HG03571 (cell line): ENCODE data around the gene DNMT1.
"Not testable (repeated sequence)": the region's sequence is repeated elsewhere in the genome, so short reads cannot be mapped to it uniquely, and the experiment has no call there.

Experiments
- ATAC-seq: cut with Tn5 transposase; IDR thresholded peaks from one replicate; pipeline ENCODE4 v1.9.1; 2021; ENCODE audit not compliant: unreplicated experiment

Gene DNMT1

DNA sequence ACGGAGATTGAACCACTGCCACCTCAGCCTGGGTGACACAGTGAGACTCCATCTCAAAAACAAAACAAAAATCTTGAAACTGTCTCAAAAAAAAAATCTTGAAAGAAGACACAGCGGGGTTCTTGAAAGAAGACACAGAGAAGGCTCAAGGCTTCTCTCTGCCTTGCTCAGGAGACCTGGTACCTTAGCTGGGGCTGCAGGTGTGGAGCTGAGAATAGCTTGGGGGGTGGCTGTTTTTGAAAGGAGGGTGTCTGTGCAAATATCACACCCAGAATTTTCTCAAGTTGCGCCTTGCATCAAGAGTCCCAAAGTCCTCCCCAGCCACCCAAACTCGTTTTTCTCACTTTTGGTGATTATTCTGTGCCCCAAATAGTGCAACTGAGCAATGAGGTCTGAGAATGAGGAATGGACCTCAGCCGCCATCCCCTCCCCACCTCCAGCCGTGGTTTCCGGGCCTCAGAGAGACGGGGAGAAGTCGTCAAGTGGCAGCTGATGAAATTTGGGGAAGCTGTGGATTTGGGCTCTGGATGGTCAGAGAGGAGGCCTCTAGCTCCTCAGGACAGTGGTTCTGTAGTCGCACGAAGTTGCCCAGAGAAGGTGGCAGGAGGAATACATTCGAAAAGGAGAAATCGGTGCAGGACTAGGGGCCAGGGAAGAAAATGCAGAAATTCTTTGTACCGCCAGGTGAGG lies 27.6 kb upstream of the DNMT1 start:
- ATAC-seq, result no peak

DNA sequence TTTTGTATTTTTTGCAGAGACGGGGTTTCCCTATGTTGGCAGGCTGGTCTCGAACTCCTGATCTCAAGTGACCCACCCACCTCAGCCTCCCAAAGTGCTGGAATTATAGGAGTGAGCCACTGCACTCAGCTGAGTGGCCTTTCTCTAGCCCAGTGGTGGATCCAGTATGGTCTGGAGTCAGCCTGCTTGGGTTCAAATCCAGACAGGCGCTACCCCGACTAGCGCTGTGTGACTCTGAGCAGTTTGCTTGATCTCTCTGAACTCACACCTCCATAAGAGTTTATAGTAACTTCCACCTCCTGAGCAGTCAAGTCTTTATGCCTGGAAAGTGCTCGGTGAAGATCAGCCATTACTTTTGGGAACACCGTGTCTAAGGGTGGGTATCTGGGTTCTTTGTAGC lies 25.9 kb upstream of the DNMT1 start:
- ATAC-seq, result no peak

DNA sequence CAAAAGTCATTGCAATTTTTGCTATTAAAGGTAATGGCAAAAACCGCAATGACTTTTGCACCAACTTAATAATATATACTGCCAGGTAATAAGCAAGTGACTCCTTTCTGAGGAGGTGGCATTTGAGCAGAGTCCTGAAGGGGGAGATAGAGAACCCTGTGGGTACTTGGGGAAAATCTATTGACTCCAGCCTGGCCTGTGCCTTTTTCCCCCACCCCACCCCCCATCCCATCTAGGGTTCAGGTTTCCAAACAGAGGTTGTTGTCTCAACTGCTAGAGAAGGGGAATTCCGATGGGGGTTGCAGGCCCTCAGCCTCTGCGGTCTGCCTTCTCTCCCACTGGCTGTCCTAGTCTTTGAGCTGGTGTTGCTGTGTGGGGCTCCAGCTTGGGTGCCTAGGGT lies 24.9 kb upstream of the DNMT1 start:
- peak; percentile 50 for ATAC-seq

DNA sequence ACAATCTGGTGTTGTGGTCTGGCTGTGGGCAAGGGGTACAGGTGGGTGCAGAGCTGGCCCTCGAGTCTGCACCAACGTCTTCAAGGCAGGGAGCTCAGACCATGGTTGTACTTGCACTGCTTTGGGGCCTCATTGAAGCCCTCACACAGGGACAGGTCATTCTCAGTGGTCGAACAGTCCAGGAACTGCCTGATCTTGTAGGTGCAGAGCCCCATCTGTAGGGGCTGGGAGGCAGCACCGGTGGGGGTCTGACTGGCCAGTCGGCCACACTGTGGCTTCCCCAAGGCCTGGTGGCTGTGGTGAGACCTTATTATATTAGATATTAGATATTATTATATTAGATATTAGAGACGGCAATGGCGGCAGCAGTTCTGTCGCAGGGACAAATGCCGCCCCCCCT lies 22.3 kb upstream of the DNMT1 start:
- no peak for ATAC-seq

DNA sequence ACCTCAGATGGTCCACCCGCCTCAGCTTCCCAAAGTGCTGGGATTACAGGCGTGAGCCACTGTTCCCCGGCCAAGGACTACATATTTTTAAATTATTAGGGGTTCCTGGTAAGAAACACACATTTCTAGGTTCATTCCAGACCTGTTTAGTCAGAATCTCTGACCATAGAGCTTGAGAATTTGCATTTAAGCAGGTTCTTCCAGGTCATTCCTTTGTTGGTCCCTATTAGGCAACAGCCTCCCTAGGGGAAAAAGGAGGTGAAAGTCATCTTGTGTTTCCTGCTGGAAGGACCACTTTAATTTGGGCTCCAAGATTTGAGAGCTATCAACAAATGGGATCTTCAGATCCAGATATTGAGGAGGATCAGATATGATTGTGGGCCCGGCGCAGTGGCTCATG lies 20.0 kb upstream of the DNMT1 start:
- ATAC-seq, result no peak

DNA sequence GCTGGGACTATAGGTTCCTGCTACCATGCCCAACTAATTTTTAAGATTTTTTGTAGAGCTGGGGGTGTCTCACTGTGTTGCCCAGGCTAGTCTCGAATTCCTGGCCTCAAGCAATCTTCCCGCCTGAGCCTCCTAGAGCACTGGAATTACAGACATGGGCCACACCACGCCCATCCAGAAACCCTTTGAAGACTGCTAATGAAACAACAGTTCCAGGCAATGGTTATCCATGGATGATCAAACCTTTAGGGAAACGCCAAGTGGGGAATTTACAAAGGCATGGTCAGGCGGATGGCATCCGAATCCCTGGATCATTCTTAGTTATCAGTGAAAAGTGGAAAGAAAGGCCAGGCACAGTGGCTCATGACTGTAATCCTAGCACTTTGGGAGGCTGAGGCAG lies 16.9 kb upstream of the DNMT1 start:
- no peak for ATAC-seq

DNA sequence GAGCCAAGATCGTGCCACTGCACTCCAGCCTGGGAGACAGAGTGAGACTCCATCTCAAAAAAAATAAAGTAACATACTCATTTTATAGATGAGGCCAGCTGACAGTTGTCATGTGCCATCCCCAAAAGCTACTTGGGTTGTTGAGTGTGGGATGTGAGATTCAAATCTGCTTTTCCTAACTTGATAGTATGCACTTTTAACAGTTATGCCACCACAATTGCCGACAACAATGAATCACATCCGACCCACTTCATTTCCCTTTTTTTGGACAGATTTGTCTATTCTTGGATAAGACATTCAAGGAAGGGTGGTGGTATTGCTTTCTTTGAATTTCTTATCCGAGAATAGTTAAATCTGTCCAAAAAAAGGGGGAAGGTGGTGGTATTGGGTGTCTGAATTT lies 16.3 kb upstream of the DNMT1 start:
- ATAC-seq, result no peak

DNA sequence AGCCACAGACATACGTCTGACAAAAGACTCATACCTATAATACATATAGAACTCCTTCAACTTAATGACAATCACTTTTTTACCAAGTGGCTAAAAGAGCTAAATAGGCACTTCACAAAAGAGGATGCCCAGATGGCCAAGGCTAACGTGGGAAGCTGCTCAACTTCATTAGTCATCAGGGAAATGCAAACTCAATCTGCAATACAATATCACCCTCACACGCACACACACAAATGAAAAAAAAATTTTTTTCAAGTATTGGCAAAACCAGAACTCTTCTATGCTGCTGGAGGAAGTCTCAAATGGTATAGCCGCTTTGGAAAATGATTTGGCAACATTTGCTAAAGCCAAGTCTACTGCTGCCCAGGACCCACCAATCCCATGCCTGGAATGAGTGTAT lies 14.6 kb upstream of the DNMT1 start:
- ATAC-seq, result no peak

DNA sequence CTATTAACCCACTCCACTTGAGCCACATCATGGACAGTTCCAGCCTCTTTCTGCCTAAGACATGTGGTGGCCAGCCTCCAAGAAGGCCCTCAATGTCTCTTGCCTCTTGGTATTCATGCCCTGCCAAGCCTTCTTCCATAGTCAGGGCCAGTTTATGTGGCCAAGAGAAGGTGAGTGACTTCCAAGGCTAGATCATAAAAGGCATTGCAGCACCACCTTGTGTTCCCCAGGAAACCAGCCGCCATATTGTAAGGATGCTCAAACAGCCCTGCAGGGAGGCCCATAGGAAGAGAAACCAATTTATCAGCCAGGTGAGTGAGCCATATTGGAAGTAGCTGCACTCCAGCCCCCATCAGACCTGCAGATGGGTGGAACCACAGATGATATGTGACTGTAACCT lies 12.3 kb upstream of the DNMT1 start:
- ATAC-seq, result no peak

DNA sequence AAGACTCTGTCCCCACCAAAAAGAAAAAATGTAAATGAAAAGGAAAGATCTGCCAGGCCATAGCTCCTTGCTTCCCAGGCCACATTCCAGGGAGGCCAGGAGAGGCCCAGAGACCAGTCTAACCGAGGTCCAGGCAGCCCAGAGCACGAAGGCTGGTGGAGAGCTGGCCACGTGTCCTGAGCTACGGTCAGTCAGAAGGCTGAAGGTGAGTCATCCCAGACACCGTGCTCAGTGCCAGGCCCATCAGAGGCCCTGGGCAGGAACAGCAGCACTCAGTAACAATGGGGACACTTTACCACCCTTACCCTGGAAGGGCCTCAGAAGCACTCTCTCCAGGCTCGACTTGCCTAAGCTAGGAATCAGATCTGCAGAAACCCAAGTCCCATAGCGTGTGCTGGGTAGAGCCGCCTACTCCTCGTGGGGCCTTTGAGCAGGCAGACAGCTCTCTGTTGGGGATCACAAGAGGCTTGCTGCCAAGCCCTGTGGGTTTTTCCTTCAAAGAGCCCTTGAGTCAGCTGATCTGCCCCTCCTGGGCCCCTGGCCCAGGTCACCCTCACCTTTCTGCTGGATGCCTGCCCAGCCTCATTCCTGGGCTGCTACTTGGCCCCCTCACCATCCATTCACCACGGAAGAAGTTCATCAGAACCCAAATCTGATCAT lies 11.6 kb upstream of the DNMT1 start:
- ATAC-seq, result no peak

DNA sequence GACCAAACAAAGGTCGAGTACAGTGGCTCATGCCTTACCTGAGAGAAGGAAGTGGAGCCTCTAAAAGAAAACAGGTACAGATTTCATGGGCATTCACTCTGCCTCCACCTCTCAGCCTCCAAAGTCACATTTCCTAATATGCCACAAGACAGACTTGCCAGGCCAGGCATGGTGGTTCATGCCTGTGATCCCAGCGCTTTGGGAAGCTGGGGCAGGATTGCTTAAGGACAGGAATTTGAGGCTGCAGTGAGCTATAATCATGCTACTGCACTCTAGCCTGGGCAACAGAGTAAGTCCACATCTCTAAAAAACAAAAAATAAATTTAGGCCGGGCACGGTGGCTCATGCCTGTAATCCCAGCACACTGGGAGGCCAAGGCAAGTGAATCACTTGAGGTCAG lies 10.9 kb upstream of the DNMT1 start:
- ATAC-seq, result no peak

DNA sequence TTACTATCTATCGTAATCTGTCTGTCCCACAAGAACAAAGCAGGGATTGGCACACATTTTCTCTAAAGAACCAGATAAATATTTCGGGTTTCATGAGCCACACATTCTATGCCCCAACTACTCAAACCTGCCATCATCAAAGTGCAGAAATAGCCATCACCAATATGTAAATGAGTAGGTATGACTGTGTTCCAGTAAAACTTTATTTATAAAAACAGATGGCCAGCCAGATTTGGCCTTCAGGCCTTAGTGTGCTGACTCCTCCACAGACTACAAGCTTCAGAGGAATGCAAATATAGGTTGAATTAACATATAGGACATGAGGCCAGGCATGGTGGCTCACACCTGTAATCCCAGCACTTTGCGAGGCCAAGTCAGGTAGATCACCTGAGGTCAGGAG lies 8.9 kb upstream of the DNMT1 start:
- no peak for ATAC-seq

DNA sequence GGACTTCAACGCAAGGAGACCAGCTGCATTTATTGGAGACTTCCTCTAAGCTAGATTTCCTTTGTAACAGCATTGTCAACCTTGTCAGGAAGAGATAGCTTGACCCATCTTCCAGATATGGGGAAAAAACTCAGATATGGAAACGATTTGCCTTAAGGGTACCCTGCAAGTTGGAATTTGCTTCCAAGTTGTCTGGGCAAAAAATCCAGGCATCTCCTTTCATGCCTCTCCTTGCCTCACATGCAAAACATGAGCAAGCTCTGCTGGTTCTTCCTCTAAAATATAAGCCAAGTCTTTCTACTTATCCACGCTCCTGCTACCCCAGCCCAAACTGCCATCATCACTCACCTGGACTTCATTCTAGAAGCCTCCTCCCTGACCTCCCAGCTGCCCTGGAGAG lies 6.4 kb upstream of the DNMT1 start:
- no peak for ATAC-seq

DNA sequence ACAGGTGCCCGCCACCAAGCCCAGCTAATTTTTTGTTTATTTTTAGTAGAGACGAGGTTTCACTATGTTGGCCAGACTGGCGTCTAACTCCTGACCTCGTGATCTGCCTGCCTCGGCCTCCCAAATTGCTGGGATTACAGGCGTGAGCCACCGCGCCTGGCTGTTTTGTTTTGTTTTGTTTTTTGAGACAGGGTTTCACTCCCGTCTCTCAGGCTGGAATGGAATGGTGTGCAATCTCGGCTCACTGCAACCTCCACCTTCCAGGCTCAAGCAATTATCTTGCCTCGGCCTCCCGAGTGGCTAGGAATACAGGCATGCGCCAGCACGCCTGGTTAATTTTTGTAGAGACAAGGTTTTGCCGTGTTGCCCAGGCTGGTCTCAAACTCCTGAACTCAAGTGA lies 5.3 kb upstream of the DNMT1 start:
- not testable (repeated sequence) for ATAC-seq

DNA sequence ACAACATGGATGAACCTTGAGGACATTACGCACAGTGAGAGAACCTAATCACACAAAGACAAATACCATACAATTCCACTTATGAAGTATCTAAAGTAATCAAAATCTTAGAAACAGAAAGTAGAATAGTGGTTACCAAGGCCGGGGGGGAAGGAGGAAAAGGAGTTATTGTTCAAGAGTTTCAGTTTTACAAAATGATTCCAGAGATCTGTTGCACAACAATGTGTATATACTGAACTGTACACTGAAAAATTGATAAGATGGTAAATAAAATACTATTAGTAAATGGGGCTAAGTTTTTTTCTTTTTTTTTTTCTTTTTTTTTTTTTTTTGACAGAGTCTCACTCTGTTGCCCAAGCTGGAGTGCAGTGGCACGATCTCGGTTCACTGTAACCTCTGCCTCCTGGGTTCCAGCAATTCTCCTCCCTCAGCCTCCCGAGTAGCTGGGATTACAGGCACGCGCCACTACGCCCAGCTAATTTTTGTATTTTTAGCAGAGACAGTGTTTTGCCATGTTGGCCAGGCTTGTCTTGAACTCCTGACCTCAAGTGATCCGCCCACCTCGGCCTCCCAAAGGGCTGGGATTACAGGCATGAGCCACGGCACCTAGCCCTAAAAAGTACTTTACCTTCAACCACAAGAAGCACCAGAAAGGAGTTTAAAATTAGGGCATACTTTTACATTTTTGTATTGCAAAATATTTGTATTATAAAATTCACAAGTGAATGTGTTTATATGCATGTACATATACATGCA lies 4.3 kb upstream of the DNMT1 start:
- ATAC-seq, result not testable (repeated sequence)

DNA sequence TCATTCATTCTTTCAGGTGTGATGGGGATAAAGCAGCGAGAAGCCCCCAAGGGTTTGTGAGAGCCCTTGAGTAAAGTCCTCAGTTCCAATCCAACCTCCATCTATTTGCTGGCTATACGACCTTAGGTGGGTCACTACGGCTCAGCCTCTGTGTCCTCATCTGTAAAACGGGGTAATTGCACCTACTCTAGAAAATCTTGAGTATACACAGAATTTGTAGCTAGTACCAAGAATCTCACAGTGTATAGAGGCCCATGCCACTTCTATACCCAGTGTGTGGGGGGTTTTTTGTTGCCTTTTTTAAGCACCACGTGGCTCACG lies 406 bp upstream of the DNMT1 start:
- peak; percentile 9 for ATAC-seq

DNA sequence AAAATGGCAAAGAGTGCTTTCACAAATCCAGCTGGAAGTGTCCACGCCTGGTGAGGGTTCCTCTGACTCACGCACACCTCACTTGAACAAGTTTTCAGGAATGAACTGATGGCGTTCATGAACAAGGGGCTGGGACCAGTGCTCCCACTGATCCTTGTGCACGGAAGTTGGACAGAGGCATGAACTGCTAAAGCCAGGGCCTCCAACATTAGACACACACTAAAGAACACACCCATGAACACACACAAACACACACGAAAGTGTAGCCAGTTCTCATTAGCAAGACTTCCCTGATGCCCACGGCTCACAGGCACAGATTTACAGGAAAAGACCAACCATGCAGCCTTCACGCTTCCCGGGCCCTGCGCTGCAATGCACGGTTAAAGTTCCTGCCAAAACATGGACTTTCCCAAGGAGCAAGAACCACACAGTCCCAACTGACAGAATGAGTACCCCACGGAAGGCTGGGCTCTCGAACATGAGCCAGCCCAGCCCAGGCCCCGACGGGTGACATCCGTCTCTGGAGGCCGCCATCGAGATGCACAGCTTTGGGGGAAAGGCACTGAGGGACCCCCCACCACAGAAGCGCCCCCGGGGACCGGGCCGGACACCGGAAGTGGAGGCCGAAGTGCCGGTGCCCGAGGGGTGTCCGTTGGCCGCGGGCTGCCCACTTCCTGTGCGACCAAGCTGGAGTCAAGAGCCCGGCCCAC lies 808 bp downstream of the DNMT1 start:
- peak; percentile 17 for ATAC-seq

DNA sequence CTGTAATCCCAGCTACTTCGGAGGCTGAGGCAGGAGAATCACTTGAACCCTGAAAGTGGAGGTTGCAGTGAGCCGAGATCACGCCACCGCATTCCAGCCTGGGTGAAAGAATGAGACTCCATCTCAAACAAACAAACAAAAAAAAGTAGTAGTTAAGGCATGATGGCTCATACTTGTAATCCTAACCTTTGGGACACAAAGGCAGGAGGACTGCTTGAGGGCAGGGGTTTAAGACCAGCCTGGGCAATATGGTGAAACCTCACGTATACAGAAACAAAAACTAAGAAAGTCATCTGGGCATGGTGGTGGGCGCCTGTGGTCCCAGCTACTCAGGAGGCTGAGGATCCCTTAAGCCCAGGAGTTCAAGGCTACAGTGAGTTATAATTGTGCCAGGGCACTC lies 1.8 kb downstream of the DNMT1 start:
- ATAC-seq, result no peak

DNA sequence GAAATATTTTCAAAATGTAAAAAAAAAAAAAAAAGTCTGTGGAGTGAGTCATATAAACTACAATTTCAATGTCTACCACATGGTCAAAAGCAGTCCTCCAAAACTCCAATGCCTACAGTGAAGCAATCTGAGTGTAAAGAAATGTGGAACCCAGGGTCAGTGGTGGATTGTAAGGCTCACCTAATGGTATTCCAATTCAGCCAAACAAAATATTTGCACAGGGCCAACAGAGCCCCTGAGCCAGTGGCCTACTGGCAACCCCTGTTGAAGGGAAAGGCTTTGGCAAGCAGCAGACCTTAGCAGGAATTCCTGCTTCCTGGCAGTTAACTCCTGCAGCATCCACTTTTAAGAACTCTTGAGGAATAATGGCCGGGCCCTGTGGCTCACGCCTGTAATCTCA lies 3.4 kb downstream of the DNMT1 start:
- no peak for ATAC-seq

DNA sequence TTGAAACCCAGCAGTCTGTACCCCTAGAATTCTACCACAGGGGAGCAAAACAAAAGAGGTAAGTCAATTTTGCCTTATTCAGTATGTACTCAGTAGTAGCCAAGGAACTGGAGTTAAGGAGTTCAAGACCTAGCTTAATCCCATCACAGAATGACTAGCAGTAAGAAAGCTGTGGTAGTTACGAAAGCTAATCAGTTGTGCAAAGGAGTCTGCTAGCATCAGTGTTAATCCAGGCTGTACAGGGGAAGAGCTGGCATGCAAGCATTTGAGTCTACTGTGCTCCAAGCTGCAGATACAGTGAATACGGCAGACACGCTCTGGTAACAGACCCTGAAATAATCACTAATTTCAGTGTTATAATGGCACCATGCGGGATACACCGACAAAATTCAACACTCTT lies 4.7 kb downstream of the DNMT1 start:
- no peak for ATAC-seq

DNA sequence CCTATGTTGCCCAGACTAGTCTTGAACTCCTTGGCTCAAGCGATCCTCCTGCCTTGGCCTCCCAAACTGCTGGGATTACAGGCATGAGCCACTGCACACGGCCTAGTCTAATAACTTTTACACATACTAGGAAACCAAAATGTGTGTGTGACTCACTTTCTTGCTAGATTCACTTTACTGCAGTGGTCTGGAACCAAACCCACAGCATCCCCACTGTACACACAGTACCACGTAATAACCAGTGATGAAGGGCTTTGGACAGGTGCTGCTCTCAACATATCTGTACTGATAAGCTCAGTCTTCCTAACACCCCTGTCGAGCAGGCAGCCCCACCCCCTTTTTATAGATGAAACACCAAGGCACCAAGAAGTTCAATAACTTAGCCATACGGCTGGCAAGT lies 5.1 kb downstream of the DNMT1 start:
- no peak for ATAC-seq

DNA sequence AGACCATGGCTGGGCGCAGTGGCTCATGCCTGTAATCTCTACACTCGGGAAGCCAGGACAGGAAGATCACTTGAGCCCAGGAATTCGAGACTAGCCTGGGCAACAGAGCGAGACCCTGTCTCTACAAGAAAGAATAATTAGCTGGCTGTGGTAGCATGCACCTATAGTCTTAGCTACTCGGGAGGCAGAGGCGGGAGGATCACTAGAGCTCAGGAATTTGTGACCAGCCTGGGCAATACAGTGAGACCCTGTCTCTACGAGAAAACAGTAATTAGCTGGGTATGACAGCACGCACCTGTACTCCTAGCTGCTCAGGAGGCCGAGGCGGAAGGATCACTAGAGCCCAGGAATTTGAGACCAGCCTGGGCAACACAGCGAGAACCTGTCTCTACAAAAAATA lies 7.4 kb downstream of the DNMT1 start:
- ATAC-seq, result no peak
